SK-N-SH (cell line): Measurements from ENCODE around the gene IL1R2. TPM values are rescaled to one million over a fixed set of nuclear protein-coding genes. Genes with fewer than 3 reads are reported as not detected.

Source experiments
- CTCF ChIA-PET: fragments of 300-600, 350-600 bp; formaldehyde crosslinking; extraction: SDS; loops from one replicate; lab custom pipeline; 2021; lab: Yijun Ruan, JAX
- POLR2A ChIA-PET: fragments of 350-600 bp; sonication (Branson Sonifier 250); formaldehyde crosslinking; extraction: SDS; loops from one replicate; lab custom pipeline; 2020; ENCODE audit warnings: antibody characterized with exemption, inconsistent platforms; lab: Yijun Ruan, JAX
- DNase-seq: peaks from one replicate; pipeline ENCODE4 v3.0.0; 2012
- H2AFZ ChIP-seq: fragments of 200-600 bp; sonication (generic); 2 replicates; pipeline ENCODE4 v1.8.1; 2016; ENCODE audit warnings: antibody characterized with exemption, mild to moderate bottlenecking, low read depth
- H3F3A ChIP-seq: fragments of 200-600 bp; sonication (generic); replicated peaks from 2 replicates; pipeline ENCODE3; 2016; ENCODE audit warnings: antibody characterized with exemption, mild to moderate bottlenecking; ENCODE audit not compliant: insufficient read depth
- H3K27ac ChIP-seq, 2 experiments: fragments of 200-500 bp in 1 of 2; fragments of 200-600 bp in 1 of 2; sonication (Bioruptor generic) in 1 of 2; sonication (generic), shearing (Covaris generic) in 1 of 2; 2 replicates each; pipeline versions ENCODE4 v1.5.1 to v1.6.1; 2014 to 2016; ENCODE audit warnings: low read depth in 2 of 2, inconsistent platforms in 1 of 2, low read length in 1 of 2, mild to moderate bottlenecking in 1 of 2, mixed read lengths in 1 of 2
- H3K27me3 ChIP-seq: fragments of 200-600 bp; sonication (generic), shearing (Covaris generic); 2 replicates; pipeline ENCODE4 v1.6.1; 2016; ENCODE audit warnings: mixed run types; ENCODE audit not compliant: insufficient read depth
- H3K36me3 ChIP-seq, 2 experiments: fragments of 200-500 bp in 1 of 2; fragments of 200-600 bp in 1 of 2; sonication (Bioruptor generic) in 1 of 2; sonication (generic) in 1 of 2; replicated peaks in 1 of 2; 2 replicates each; pipeline versions ENCODE3 to v1.5.1; 2014 to 2016; ENCODE audit warnings: low read length in 1 of 2, mild to moderate bottlenecking in 1 of 2; ENCODE audit not compliant: insufficient read depth in 2 of 2, control insufficient read depth in 1 of 2
- H3K4me1 ChIP-seq, 2 experiments: fragments of 200-500 bp in 1 of 2; fragments of 200-600 bp in 1 of 2; sonication (Bioruptor generic) in 1 of 2; sonication (generic), shearing (Covaris generic) in 1 of 2; 2 replicates each; pipeline versions ENCODE4 v1.5.1 to v1.6.1; 2014 to 2016; ENCODE audit warnings: low read depth in 1 of 2, low read length in 1 of 2, mixed run types in 1 of 2; ENCODE audit not compliant: insufficient read depth in 2 of 2, control insufficient read depth in 1 of 2
- H3K4me2 ChIP-seq: fragments of 200-600 bp; sonication (generic), shearing (Covaris generic); 2 replicates; pipeline ENCODE4 v1.6.1; 2017; ENCODE audit warnings: mixed run types
- H3K4me3 ChIP-seq, 2 experiments: fragments of 200-500 bp in 1 of 2; fragments of 200-600 bp in 1 of 2; sonication (Bioruptor generic) in 1 of 2; sonication (generic), shearing (Covaris generic) in 1 of 2; 2 replicates each; pipeline versions ENCODE4 v1.5.1 to v1.8.1; 2014 to 2016; ENCODE audit warnings: low read depth in 2 of 2, inconsistent platforms in 1 of 2, low read length in 1 of 2, mild to moderate bottlenecking in 1 of 2, mixed read lengths in 1 of 2, moderate library complexity in 1 of 2
- H3K79me2 ChIP-seq: fragments of 200-600 bp; sonication (generic); 2 replicates; pipeline ENCODE4 v1.8.1; 2017; ENCODE audit warnings: mild to moderate bottlenecking; ENCODE audit not compliant: insufficient read depth
- H3K9ac ChIP-seq: fragments of 200-600 bp; sonication (generic); 2 replicates; pipeline ENCODE4 v1.6.1; 2017; ENCODE audit warnings: mixed run types
- H3K9me2 ChIP-seq: fragments of 200-600 bp; sonication (generic); 2 replicates; pipeline ENCODE4 v1.6.1; 2017; ENCODE audit warnings: mixed run types
- H3K9me3 ChIP-seq: fragments of 200-600 bp; sonication (generic); 2 replicates; pipeline ENCODE4 v1.6.1; 2017; ENCODE audit warnings: mixed run types, mild to moderate bottlenecking, moderate library complexity
- H4K20me1 ChIP-seq: fragments of 200-600 bp; sonication (generic); 2 replicates; pipeline ENCODE4 v1.6.1; 2017; ENCODE audit warnings: mild to moderate bottlenecking, mixed run types; ENCODE audit not compliant: insufficient read depth
- CTCF ChIP-seq: fragments of 200-600 bp; sonication (generic); IDR thresholded peaks from 2 replicates; pipeline ENCODE4 v1.6.1; 2017; ENCODE audit warnings: antibody characterized with exemption, mild to moderate bottlenecking, moderate library complexity
- EZH2phosphoT487 ChIP-seq: fragments of 200-600 bp; sonication (generic); IDR thresholded peaks from 2 replicates; pipeline ENCODE4 v1.6.1; 2017; ENCODE audit warnings: low read depth, mixed run types, mild to moderate bottlenecking, antibody characterized with exemption, moderate library complexity, borderline replicate concordance
- FOSL2 ChIP-seq: IDR thresholded peaks from 2 replicates; pipeline ENCODE4 v1.4.0; 2012; ENCODE audit warnings: low read depth, mild to moderate bottlenecking, moderate library complexity, borderline replicate concordance
- IRF3 ChIP-seq: fragments of 150-350 bp; IDR thresholded peaks from 2 replicates; pipeline ENCODE4 v1.6.1; 2016; ENCODE audit warnings: mild to moderate bottlenecking, low read depth, low read length
- JUND ChIP-seq: IDR thresholded peaks from 2 replicates; pipeline ENCODE4 v1.4.0; 2012
- MEF2A ChIP-seq: IDR thresholded peaks from 2 replicates; pipeline ENCODE4 v1.4.0; 2012; ENCODE audit warnings: low read depth, borderline replicate concordance
- NFIC ChIP-seq: IDR thresholded peaks from 2 replicates; pipeline ENCODE4 v1.4.0; 2012; ENCODE audit warnings: borderline replicate concordance
- NRF1 ChIP-seq: IDR thresholded peaks from 2 replicates; pipeline ENCODE4 v1.6.1; 2012; ENCODE audit warnings: low read depth, mild to moderate bottlenecking, low read length
- POLR2AphosphoS5 ChIP-seq: IDR thresholded peaks from 2 replicates; pipeline ENCODE4 v1.6.1; 2012; ENCODE audit warnings: low read depth, low read length
- RAD21 ChIP-seq: IDR thresholded peaks from 2 replicates; pipeline ENCODE4 v1.6.1; 2012; ENCODE audit warnings: mild to moderate bottlenecking, low read length
- RCOR1 ChIP-seq: fragments of 150-350 bp; IDR thresholded peaks from 2 replicates; pipeline ENCODE4 v1.6.1; 2017; ENCODE audit warnings: antibody characterized with exemption, low read length
- SMC3 ChIP-seq: IDR thresholded peaks from 2 replicates; pipeline ENCODE4 v1.6.1; 2012; ENCODE audit warnings: low read depth, low read length, improper control_type of control experiment
- USF2 ChIP-seq: fragments of 150-350 bp; IDR thresholded peaks from 2 replicates; pipeline ENCODE4 v1.6.1; 2017; ENCODE audit warnings: antibody characterized with exemption, low read length, low read depth, borderline replicate concordance
- YY1 ChIP-seq: IDR thresholded peaks from 2 replicates; pipeline ENCODE4 v1.4.0; 2012; ENCODE audit warnings: low read depth, mild to moderate bottlenecking
- WGBS: methylation state at CpG from one replicate; pipeline ENCODE4 v1.1.6; 2017; ENCODE audit warnings: low lambda C conversion rate; 5-methylcytosine and 5-hydroxymethylcytosine counted together
- polyA plus RNA-seq, 3 experiments: library from polyadenylated mRNA; depleted of rRNA; stranded (reverse); fragments of >200 nt; gene quantifications; 2 replicates each; pipeline ENCODE4 v1.2.3, GENCODE V29; 2012

Gene IL1R2
- polyA plus RNA-seq, 1 of the 3 experiments (the other 2 are of a cell fraction), result 0.16 TPM

DNA sequence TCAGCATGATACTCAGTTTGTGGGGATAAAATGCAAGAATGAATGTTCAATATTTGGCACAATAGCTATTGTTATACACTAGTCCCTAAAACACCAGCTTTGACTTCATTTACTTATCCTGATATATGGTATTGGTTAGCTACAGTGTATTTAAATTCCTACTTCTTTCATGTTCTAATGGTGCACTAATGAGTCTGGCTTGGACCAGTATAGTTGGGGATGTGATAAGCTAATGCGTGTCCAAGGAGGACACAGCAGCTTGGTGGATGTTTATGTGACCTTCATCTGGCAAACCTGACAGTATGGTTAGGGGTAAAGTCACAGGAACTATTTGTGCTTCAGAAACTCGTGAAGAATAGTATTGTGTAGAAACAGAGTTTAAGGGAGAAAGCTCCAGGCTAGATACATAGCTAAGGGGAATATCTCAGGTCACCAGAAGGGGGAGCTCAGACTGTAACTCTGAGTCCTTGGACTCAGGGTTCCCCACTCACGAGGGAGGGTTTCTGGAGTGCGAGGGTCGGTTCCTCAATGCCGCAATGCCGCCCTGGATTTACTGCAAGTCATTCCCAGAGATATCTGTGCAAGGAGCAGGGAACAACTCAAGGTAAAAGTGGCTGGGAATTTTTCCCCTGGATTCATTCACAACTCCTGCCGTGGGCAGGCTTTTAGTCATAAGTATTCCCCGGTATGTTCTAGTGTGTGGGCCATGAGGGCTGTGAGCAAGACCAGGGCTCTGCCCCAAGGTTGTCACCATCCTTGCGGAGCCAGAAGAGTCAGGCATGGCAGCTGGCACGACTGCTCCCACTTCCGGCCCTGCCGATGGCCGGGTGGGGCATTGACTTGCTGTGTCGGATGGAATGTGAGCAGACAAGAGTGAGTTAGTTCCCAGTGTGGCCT is 14.5 kb downstream of the IL1R2 start:
- Histone ChIP-seq H3K36me3 (no peaks in the 10 kb centered on the region), H3F3A (no peaks in the 10 kb centered on the region), H3K4me1 (no peaks in the 10 kb centered on the region), H3K4me3 (no peak overlapping the region), H4K20me1 (no peaks in the 10 kb centered on the region), H3K79me2 (no peaks in the 10 kb centered on the region), H3K27me3 (no peaks in the 10 kb centered on the region), H3K27ac (no peak overlapping the region), H3K9me3 (no peaks in the 10 kb centered on the region), H3K9me2 (no peaks in the 10 kb centered on the region), H3K9ac (no peak overlapping the region), H3K4me2 (no peak overlapping the region), H2AFZ (no peak overlapping the region)
- POLR2A ChIA-PET, result no interaction called here
- TF ChIP-seq SMC3, result peak; percentile 54
- TF ChIP-seq RAD21, result peak; percentile 56
- TF ChIP-seq NRF1, result no peak
- peak; percentile 79 for TF ChIP-seq CTCF
- CTCF ChIA-PET, result interaction anchor here (0.6 to 4.7 kb wide), 16 partner anchors 11 to 618 kb away, joined by 3 to 35 read pairs (median 3); partner anchors contain the start of gene CREG2
- DNase-seq, result peak; percentile 47
- 24% methylated on average over 7 of the region's 15 CpGs for WGBS

GRCh38 chr2:102006886-102007278 is 15.1 kb downstream of the IL1R2 start:
- H3K4me3 ChIP-seq, result no peak overlapping the region
- no peaks in the 10 kb centered on the region for H3K36me3 ChIP-seq
- H3K9me2 ChIP-seq, result no peaks in the 10 kb centered on the region
- no peaks in the 10 kb centered on the region for H3K79me2 ChIP-seq
- ChIA-PET CTCF (interaction anchor here (0.8 to 4.7 kb wide), 13 partner anchors 11 to 619 kb away, joined by 3 to 35 read pairs (median 4); partner anchors contain the start of gene CREG2), POLR2A (no interaction called here)
- H2AFZ ChIP-seq, result no peak overlapping the region
- H3K4me2 ChIP-seq, result no peak overlapping the region
- no peak overlapping the region for H3K9ac ChIP-seq
- H3K27me3 ChIP-seq, result no peaks in the 10 kb centered on the region
- H4K20me1 ChIP-seq, result no peaks in the 10 kb centered on the region
- H3K4me1 ChIP-seq, result no peaks in the 10 kb centered on the region
- H3K9me3 ChIP-seq, result no peaks in the 10 kb centered on the region
- TF ChIP-seq NFIC (no peak), JUND (no peak), FOSL2 (no peak), IRF3 (no peak), MEF2A (no peak), USF2 (no peak), EZH2phosphoT487 (no peak), POLR2AphosphoS5 (no peak), RCOR1 (no peak), YY1 (no peak)
- H3F3A ChIP-seq, result no peaks in the 10 kb centered on the region
- no peak overlapping the region for H3K27ac ChIP-seq
- DNase-seq, result no peak
- 51% methylated on average over 6 of the region's 11 CpGs for WGBS
